Rectal smooth muscle tissue (tissue), 1 donor: ENCODE measurements around the gene RXRA.
"Not testable (repeated sequence)": the region's sequence is repeated elsewhere in the genome, so short reads cannot be mapped to it uniquely, and the experiment has no call there.

Experiments
- H3K27ac ChIP-seq: one replicate; pipeline ENCODE4 v1.7.0; 2013; ENCODE audit warnings: low read depth, low read length, inconsistent platforms
- H3K27me3 ChIP-seq: one replicate; pipeline ENCODE4 v1.7.0; 2013; ENCODE audit warnings: low read length; ENCODE audit not compliant: control insufficient read depth, insufficient read depth
- H3K36me3 ChIP-seq: one replicate; pipeline ENCODE4 v1.7.0; 2013; ENCODE audit warnings: low read length; ENCODE audit not compliant: control insufficient read depth, insufficient read depth
- H3K4me1 ChIP-seq: one replicate; pipeline ENCODE4 v1.7.0; 2013; ENCODE audit warnings: low read length; ENCODE audit not compliant: control insufficient read depth, insufficient read depth
- H3K4me3 ChIP-seq: one replicate; pipeline ENCODE4 v1.7.0; 2013; ENCODE audit warnings: low read length
- H3K9ac ChIP-seq: one replicate; pipeline ENCODE4 v1.7.0; 2013; ENCODE audit warnings: low read length

RXRA gene

GRCh38 chr9:134306042-134306441 is 20.2 kb upstream of the RXRA start:
- not testable (repeated sequence) for H3K4me3 ChIP-seq

DNA sequence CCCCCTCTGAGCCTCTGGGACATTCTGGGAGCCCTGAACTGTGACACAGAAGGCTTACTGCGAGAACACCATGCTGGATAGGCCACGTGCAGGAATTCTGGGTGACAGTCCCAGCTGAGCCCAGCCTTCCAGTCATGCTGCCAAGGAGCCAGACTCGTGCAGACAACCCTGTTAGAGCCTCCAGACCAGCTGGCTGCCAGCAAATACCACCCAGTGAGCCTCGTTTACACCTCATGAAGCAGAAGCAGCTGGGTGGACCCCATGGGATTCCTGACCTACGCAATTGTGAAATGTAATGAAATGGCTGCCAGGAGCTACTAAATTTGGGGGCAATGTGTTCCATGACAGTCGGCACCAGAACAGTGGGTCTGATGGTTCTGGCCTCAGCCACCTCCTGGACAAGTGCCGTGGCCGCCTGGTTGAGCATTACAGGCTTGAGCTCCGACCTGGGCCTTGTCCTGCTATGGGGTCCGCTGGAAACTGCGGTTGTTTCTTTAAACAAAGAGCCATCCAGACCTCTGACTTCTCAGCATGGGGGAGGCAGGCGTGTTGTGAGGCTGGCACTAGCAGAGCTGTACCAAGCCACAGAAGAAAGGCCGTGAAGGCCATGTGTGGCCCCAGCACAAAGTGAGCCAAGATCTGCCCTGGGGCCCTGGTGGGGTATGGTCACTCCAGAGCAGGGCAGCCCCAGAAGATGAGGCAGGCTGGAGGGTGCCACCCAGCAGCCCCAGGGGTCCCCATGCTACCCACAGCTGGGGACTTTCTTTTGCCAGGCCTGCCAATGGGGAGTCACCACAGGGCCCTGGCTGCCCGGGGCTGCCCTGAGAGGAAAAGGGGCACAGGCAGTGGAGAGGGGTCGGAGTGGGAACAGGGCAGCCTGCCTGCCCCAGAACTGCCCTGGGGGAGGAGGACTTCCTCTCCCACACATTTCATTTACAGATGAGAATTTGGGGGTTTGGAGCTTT is 19.3 kb upstream of the RXRA start:
- no peak overlapping the region for H3K27ac ChIP-seq
- H3K36me3 ChIP-seq = no peaks in the 10 kb centered on the region
- no peak overlapping the region for H3K9ac ChIP-seq
- no peaks in the 10 kb centered on the region for H3K27me3 ChIP-seq
- H3K4me3 ChIP-seq = no peak overlapping the region
- H3K4me1 ChIP-seq = no peaks in the 10 kb centered on the region

More at GRCh38 chr9:134306042-134306441, 20.2 kb upstream of the RXRA start:
- H3K9ac ChIP-seq, H3K27me3 ChIP-seq, H3K4me1 ChIP-seq, H3K36me3 ChIP-seq, H3K27ac ChIP-seq: not testable (repeated sequence)

DNA sequence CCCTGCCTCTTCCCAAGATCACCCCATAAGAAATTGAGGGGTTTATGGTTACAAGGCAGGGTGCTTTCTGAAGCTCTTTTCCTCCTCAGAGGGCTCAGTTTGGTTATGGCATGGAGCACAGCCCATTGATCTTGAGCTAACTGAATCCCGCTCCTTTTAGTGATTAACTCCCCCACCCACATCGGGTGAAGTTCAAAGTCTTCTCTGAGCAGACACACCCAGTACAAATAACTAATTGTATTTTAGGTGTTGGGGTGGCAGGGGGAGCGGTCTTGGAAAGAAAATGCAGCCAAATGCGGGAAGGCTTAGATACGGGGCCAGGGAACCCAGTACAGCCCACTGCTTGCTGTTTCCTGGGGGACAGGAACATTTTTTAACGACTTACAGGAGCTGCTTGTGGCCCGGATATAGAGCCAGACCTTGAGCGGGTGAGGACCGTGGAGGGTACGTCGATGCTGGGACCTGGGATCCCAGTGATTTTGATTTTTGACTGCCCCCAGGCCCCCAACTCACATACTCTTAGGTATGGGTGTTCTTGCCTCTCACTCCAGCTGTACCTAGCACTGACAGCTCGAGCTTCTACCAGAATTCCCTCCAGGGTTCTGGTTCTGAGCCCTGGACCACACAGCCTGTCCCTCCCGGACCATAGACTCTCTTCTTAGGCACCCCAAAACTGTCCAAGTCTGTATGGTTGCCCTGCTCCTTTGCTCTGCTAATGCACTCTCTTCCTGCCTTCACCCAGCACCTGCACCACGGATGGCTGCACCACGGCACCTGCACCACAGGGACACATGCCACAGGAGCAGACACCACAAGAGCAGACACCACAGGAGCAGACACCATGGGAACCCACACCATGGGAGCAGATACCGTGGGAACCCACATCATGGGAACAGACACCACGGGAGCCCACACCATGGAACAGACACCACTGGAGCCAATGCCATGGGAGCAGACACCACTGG is 18.3 kb upstream of the RXRA start:
- Histone ChIP-seq H3K9ac (no peak overlapping the region), H3K27me3 (no peaks in the 10 kb centered on the region), H3K36me3 (no peaks in the 10 kb centered on the region), H3K27ac (no peak overlapping the region), H3K4me1 (no peaks in the 10 kb centered on the region), H3K4me3 (no peak overlapping the region)

GRCh38 chr9:134308639-134309220 is 17.5 kb upstream of the RXRA start:
- not testable (repeated sequence) for H3K4me3 ChIP-seq, H3K4me1 ChIP-seq, H3K27me3 ChIP-seq, H3K27ac ChIP-seq, H3K36me3 ChIP-seq, H3K9ac ChIP-seq

GRCh38 chr9:134313470-134313869 is 12.8 kb upstream of the RXRA start:
- Histone ChIP-seq H3K36me3 (no peaks in the 10 kb centered on the region), H3K4me3 (no peak overlapping the region), H3K4me1 (peaks cover 15% of the 10 kb centered on the region), H3K9ac (no peak overlapping the region), H3K27me3 (no peaks in the 10 kb centered on the region), H3K27ac (no peak overlapping the region)

- no peak overlapping the region for H3K9ac ChIP-seq
These were observed 12.0 kb upstream of the RXRA start for GRCh38 chr9:134314039-134314949.

DNA sequence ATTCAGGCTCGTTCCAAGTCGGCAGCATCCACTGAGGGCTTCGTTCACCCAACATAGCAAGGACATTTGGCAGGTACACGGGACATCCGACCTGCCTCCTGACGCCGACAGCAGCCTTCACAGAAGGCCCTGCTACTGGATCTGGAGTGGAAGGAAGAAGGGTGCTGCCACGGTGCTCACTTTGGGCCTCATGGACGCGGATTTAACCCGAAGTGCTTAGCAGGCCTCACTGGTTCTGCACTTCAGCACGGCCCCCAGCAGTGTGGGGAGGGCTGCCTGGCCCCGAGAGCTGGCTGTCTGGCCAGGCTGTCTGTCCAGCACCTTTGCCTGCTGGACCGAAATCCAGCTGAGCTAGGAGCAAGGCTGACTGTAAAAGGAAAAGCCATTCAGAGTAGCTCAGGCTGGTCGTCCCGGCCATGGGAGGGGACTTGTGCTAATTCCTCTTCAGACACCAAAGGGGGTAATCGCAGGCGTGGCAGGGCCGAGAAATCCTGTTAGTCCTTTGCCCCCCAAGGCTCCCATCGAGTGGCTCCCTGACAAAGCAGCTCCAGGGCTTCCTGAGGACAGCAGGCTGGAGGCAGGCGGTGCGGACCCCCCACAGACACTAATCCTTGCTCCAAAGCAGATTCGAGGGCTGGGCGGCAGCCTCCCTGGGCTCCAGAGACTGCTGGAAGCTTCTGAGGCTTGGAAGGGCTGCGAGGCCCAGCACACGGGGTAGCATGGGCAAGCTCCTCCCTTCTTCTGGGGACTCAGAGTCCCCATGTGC is 11.1 kb upstream of the RXRA start:
- Histone ChIP-seq H3K27me3 (no peaks in the 10 kb centered on the region), H3K36me3 (no peaks in the 10 kb centered on the region), H3K4me1 (peaks cover 15% of the 10 kb centered on the region), H3K27ac (no peak overlapping the region), H3K4me3 (no peak overlapping the region), H3K9ac (no peak overlapping the region)

More at GRCh38 chr9:134314039-134314949, 12.0 kb upstream of the RXRA start:
- no peaks in the 10 kb centered on the region for H3K27me3 ChIP-seq
- H3K4me3 ChIP-seq = no peak overlapping the region
- no peak overlapping the region for H3K27ac ChIP-seq
- no peaks in the 10 kb centered on the region for H3K36me3 ChIP-seq
- peaks cover 15% of the 10 kb centered on the region for H3K4me1 ChIP-seq

DNA sequence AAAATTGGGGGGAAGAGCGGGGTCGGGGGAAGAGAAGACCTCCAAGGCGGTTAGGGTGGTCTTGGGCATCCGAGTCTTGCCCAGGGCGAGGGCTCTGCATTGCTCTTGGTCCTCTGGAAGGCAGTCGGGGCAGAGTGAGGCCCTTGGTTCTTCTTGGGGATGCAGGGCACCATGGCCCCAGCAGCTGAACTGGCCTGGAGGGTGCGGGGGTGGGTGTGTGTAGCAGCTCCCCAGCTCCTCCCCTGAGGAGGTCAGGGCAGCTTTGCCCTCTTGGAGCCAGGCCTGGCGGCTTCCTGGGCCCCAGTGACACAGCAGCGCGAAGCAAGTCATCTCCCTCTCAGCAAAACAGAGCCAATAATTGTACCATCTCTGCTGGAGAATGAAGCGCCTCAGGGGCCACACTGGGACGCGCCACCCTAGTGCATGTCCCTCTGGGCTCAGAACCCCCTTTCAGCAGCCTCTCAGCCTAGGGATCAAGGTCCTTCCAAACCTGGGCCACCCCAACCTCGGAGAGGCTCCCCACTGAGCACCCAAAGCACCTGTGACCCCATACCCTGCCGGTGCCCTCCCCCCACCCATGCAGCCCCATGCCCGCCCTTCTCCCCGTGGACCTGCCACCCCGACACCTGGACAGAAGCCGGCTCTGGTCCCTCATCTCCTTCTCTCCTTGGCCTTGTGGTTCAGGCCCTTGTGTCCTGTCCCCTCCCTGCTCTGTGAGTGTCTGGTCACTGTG is 10.4 kb upstream of the RXRA start:
- H3K4me3 ChIP-seq = no peak overlapping the region
- H3K36me3 ChIP-seq = no peaks in the 10 kb centered on the region
- no peaks in the 10 kb centered on the region for H3K27me3 ChIP-seq
- no peak overlapping the region for H3K27ac ChIP-seq
- peaks cover 15% of the 10 kb centered on the region for H3K4me1 ChIP-seq
- no peak overlapping the region for H3K9ac ChIP-seq

- Histone ChIP-seq H3K4me3 (no peak overlapping the region), H3K36me3 (no peaks in the 10 kb centered on the region), H3K27ac (no peak overlapping the region), H3K27me3 (no peaks in the 10 kb centered on the region), H3K9ac (no peak overlapping the region), H3K4me1 (peaks cover 15% of the 10 kb centered on the region)
These were observed 9.7 kb upstream of the RXRA start for GRCh38 chr9:134316449-134317160.

DNA sequence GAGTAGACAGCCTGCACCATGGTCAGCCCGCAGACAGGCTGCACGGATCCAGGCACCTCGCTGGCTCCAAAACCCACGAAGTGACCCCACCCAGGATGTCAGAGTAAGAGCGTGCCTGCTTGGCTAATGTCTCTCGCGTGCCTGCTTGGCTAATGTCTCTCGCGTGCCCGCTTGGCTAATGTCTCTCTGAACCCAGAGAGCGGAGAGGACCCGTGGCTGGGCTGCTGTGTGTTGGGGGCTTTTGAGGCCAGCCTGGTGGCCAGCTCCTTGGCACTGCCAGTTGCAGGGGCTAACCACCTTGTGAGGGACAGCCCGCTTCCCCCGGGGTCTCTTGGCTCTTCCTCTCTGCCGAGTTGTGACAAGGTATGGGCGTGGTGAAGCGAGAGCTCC is 8.9 kb upstream of the RXRA start:
- H3K27me3 ChIP-seq = no peaks in the 10 kb centered on the region
- H3K4me1 ChIP-seq = peaks cover 15% of the 10 kb centered on the region
- H3K4me3 ChIP-seq = no peak overlapping the region
- H3K27ac ChIP-seq = no peak overlapping the region
- H3K36me3 ChIP-seq = no peaks in the 10 kb centered on the region
- no peak overlapping the region for H3K9ac ChIP-seq
